A549 (cell line): Measurements from ENCODE around the gene IGFALS. TPM values are rescaled to one million over a fixed set of nuclear protein-coding genes. Genes with fewer than 3 reads are reported as not detected.

ENCODE experiments used
- ATAC-seq, 2 experiments: fragments of 200-7000 bp in 1 of 2; fragments of >200 bp in 1 of 2; cut with Nextera tagmentation in 1 of 2; cut with Tn5 transposase in 1 of 2; 3 replicates each; pipeline versions ENCODE4 v1.8.0 to v1.9.1; 2018 to 2020; ENCODE audit warnings: mild to moderate bottlenecking in 1 of 2, moderate library complexity in 1 of 2
- CTCF ChIA-PET: fragments of 300-600 bp; sonication (Branson Sonifier 250); formaldehyde crosslinking; extraction: SDS; loops from one replicate; lab custom pipeline; 2021; ENCODE audit warnings: antibody characterized with exemption, inconsistent platforms; lab: Yijun Ruan, JAX
- POLR2A ChIA-PET: fragments of 350-600 bp; formaldehyde crosslinking; extraction: SDS; loops from one replicate; lab custom pipeline; 2021; ENCODE audit warnings: antibody characterized with exemption, inconsistent platforms; lab: Yijun Ruan, JAX
- DNase-seq, 2 experiments: peaks; one replicate each; pipeline versions ENCODE4 v3.0.0 to v3.0.0-alpha.2; 2011 to 2016; ENCODE audit warnings: low read depth in 1 of 2, low spot score in 1 of 2
- FAIRE-seq: peaks from 2 replicates; lab custom pipeline; 2011; peaks lifted over from hg19 to GRCh38; lab: Jason Lieb, UNC
- H3K27ac ChIP-seq, 2 experiments: fragments of >200 bp; sonication (Bioruptor Twin); formaldehyde crosslinking; 3 replicates each; pipeline ENCODE4 v1.5.1; 2016 to 2017
- H3K4me1 ChIP-seq: fragments of >200 bp; sonication (Bioruptor Twin); formaldehyde crosslinking; 3 replicates; pipeline ENCODE4 v1.6.1; 2016
- H3K4me2 ChIP-seq: fragments of >200 bp; sonication (Bioruptor Twin); formaldehyde crosslinking; 3 replicates; pipeline ENCODE4 v1.6.1; 2016
- H3K4me3 ChIP-seq: fragments of >200 bp; sonication (Bioruptor Twin); formaldehyde crosslinking; 3 replicates; pipeline ENCODE4 v1.5.1; 2016
- H3K9me3 ChIP-seq: fragments of >200 bp; sonication (Bioruptor Twin); formaldehyde crosslinking; 3 replicates; pipeline ENCODE4 v1.6.1; 2016
- ATOH8 ChIP-seq: fragments of 250-450 bp; sonication (Bioruptor Pico); IDR thresholded peaks from 2 replicates; pipeline ENCODE4 v1.5.0; 2020; ENCODE audit warnings: low read depth, mild to moderate bottlenecking, moderate library complexity
- CBX8 ChIP-seq: fragments of 200-600 bp; sonication (generic); IDR thresholded peaks from 2 replicates; pipeline ENCODE4 v1.6.1; 2016
- CTCF ChIP-seq: fragments of >200 bp; sonication (Bioruptor Twin); formaldehyde crosslinking; IDR thresholded peaks from 3 replicates; pipeline ENCODE4 v1.5.1; 2016
- EHMT2 ChIP-seq: fragments of 200-600 bp; sonication (generic); IDR thresholded peaks from 2 replicates; pipeline ENCODE4 v1.6.1; 2016; ENCODE audit warnings: antibody characterized with exemption, low read depth, mild to moderate bottlenecking, moderate library complexity
- FOSL2 ChIP-seq, 2 experiments: fragments of 450-650 bp in 1 of 2; fragments of >200 bp in 1 of 2; sonication (Bioruptor Twin) in 1 of 2; formaldehyde crosslinking; IDR thresholded peaks; 2 replicates each; pipeline versions ENCODE4 v1.5.0 to v1.6.1; 2016 to 2020; ENCODE audit warnings: mild to moderate bottlenecking in 1 of 2, moderate library complexity in 1 of 2
- GATA3 ChIP-seq: IDR thresholded peaks from 2 replicates; pipeline ENCODE4 v1.6.1; 2012; ENCODE audit warnings: borderline replicate concordance
- HES2 ChIP-seq: fragments of >200 bp; sonication (Bioruptor Twin); formaldehyde crosslinking; IDR thresholded peaks from 2 replicates; pipeline ENCODE4 v1.6.1; 2016
- JUNB ChIP-seq: fragments of >200 bp; sonication (Bioruptor Twin); formaldehyde crosslinking; IDR thresholded peaks from 2 replicates; pipeline ENCODE4 v1.6.1; 2016
- KDM5A ChIP-seq: fragments of 200-600 bp; sonication (generic); IDR thresholded peaks from 2 replicates; pipeline ENCODE4 v1.6.1; 2016; ENCODE audit warnings: antibody characterized with exemption, mild to moderate bottlenecking
- MAX ChIP-seq: IDR thresholded peaks from 2 replicates; pipeline ENCODE4 v1.6.1; 2012
- NR3C1 ChIP-seq: fragments of >200 bp; sonication (Bioruptor Twin); formaldehyde crosslinking; IDR thresholded peaks from 3 replicates; pipeline ENCODE4 v1.6.1; 2017
- POLR2A ChIP-seq: IDR thresholded peaks from 2 replicates; pipeline ENCODE4 v1.6.1; 2012; ENCODE audit warnings: mild to moderate bottlenecking, low read length
- RCOR1 ChIP-seq: fragments of 150-350 bp; IDR thresholded peaks from 2 replicates; pipeline ENCODE4 v1.6.1; 2014; ENCODE audit warnings: antibody characterized with exemption, low read length, low read depth
- SREBF2 ChIP-seq: fragments of 450-650 bp; IDR thresholded peaks from 2 replicates; pipeline ENCODE4 v1.6.1; 2014; ENCODE audit warnings: mild to moderate bottlenecking, moderate library complexity
- ZFP36 ChIP-seq: fragments of 450-650 bp; IDR thresholded peaks from 2 replicates; pipeline ENCODE4 v1.6.1; 2014; ENCODE audit warnings: borderline replicate concordance; ENCODE audit not compliant: partially characterized antibody
- WGBS: methylation state at CpG from one replicate; pipeline ENCODE4 v1.1.6; 2017; ENCODE audit errors: missing lambda C conversion rate; 5-methylcytosine and 5-hydroxymethylcytosine counted together
- polyA plus RNA-seq, 4 experiments: library from polyadenylated mRNA; depleted of rRNA in 3 of 4; stranded (reverse); fragments of >200 nt; fragmentation: RNase III in 1 of 4; extraction: RNeasy Plus Mini Kit Qiagen cat#74134 plus additional on column Dnase treatment in 1 of 4; gene quantifications; 2 replicates in 3 of 4; 3 replicates in 1 of 4; pipeline ENCODE4 v1.2.3, GENCODE V29; 2011 to 2017
- TF ChIP-seq, protein P1 (sequence below): fragments of 250-450 bp; sonication (Bioruptor Pico); IDR thresholded peaks from 2 replicates; pipeline ENCODE4 v1.5.0; 2021; ENCODE audit warnings: mild to moderate bottlenecking, moderate library complexity, borderline replicate concordance
- TF ChIP-seq, protein P2 (sequence below): fragments of 200-600 bp; sonication (generic); IDR thresholded peaks from 2 replicates; pipeline ENCODE4 v1.6.1; 2016; ENCODE audit warnings: antibody characterized with exemption, mild to moderate bottlenecking, moderate library complexity

The IGFALS gene
- polyA plus RNA-seq, 2 of the 4 experiments (the other 2 are of a cell fraction) = 0.08 TPM; not detected in 1

DNA sequence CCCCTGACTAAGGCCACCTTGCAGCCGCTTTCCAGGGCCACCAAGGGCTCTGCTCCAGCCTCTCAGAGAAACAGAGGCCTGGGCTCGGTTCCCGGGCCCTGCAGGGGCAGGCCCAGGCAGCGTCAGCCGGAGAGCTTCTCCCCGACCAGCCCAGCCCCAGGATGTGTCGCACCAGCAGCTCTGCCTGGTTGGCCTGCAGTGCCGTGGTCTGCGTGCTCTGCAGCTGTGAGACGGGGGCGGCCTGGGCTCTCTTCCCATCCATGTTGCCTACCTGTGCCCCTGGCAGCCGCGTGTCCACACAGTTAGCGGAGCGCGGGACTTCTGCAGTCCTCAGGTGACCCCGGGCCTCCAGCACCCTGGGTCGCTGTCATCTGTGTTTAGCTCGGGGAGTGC is 4.8 kb downstream of the IGFALS start:
- CTCF ChIA-PET = interaction anchor here (0.5 to 1.4 kb wide), 4 partner anchors 11 to 168 kb away, joined by 3 read pairs; partner anchors contain the start of gene MAPK8IP3
- no peak overlapping the region for H3K4me3 ChIP-seq
- no peak for FAIRE-seq
- no peak overlapping the region for H3K4me2 ChIP-seq
- whole genome bisulfite sequencing = 87% methylated on average over 10 of the region's 19 CpGs
- DNase-seq = no peak
- H3K9me3 ChIP-seq = no peaks in the 10 kb centered on the region
- H3K27ac ChIP-seq = no peak overlapping the region
- TF ChIP-seq JUNB = no peak
- TF ChIP-seq GATA3 = no peak
- no peak for TF ChIP-seq MAX
- no peak for TF ChIP-seq HES2
- TF ChIP-seq FOSL2 (IDR thresholded peaks at IDR 0.05) = no peak
- no peak for TF ChIP-seq FOSL2 (CRISPR knock-in tag; IDR thresholded peaks at IDR 0.05)
- no peak for TF ChIP-seq ZFP36
- no peak for TF ChIP-seq EHMT2
- TF ChIP-seq NR3C1 = no peak
- ATAC-seq = no peak
- POLR2A ChIA-PET = no interaction called here
- H3K4me1 ChIP-seq = peaks cover 6% of the 10 kb centered on the region; the same call in 1 of the 3 replicates

- Histone ChIP-seq H3K4me1 (peaks cover 6% of the 10 kb centered on the region; the same call in 1 of the 3 replicates), H3K4me2 (no peak overlapping the region), H3K27ac (no peak overlapping the region), H3K4me3 (no peak overlapping the region), H3K9me3 (no peaks in the 10 kb centered on the region)
- ChIA-PET CTCF (interaction anchor here (0.5 to 0.9 kb wide), 3 partner anchors 25 to 416 kb away, joined by 3 to 4 read pairs (median 3); no protein-coding TSS in a partner anchor), POLR2A (no interaction called here)
- DNase-seq (no peak), FAIRE-seq (no peak), ATAC-seq (no peak)
- 93% methylated on average over 33 of the region's 38 CpGs for WGBS
- TF ChIP-seq POLR2A = no peak
- TF ChIP-seq ZFP36 = no peak
- TF ChIP-seq, protein P1, sequence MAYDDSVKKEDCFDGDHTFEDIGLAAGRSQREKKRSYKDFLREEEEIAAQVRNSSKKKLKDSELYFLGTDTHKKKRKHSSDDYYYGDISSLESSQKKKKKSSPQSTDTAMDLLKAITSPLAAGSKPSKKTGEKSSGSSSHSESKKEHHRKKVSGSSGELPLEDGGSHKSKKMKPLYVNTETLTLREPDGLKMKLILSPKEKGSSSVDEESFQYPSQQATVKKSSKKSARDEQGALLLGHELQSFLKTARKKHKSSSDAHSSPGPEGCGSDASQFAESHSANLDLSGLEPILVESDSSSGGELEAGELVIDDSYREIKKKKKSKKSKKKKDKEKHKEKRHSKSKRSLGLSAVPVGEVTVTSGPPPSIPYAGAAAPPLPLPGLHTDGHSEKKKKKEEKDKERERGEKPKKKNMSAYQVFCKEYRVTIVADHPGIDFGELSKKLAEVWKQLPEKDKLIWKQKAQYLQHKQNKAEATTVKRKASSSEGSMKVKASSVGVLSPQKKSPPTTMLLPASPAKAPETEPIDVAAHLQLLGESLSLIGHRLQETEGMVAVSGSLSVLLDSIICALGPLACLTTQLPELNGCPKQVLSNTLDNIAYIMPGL (CRISPR knock-in tag) = no peak
- TF ChIP-seq CBX8 = no peak
- TF ChIP-seq, protein P2, sequence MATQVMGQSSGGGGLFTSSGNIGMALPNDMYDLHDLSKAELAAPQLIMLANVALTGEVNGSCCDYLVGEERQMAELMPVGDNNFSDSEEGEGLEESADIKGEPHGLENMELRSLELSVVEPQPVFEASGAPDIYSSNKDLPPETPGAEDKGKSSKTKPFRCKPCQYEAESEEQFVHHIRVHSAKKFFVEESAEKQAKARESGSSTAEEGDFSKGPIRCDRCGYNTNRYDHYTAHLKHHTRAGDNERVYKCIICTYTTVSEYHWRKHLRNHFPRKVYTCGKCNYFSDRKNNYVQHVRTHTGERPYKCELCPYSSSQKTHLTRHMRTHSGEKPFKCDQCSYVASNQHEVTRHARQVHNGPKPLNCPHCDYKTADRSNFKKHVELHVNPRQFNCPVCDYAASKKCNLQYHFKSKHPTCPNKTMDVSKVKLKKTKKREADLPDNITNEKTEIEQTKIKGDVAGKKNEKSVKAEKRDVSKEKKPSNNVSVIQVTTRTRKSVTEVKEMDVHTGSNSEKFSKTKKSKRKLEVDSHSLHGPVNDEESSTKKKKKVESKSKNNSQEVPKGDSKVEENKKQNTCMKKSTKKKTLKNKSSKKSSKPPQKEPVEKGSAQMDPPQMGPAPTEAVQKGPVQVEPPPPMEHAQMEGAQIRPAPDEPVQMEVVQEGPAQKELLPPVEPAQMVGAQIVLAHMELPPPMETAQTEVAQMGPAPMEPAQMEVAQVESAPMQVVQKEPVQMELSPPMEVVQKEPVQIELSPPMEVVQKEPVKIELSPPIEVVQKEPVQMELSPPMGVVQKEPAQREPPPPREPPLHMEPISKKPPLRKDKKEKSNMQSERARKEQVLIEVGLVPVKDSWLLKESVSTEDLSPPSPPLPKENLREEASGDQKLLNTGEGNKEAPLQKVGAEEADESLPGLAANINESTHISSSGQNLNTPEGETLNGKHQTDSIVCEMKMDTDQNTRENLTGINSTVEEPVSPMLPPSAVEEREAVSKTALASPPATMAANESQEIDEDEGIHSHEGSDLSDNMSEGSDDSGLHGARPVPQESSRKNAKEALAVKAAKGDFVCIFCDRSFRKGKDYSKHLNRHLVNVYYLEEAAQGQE = no peak
- TF ChIP-seq KDM5A = no peak
- TF ChIP-seq RCOR1 = no peak
- no peak for TF ChIP-seq CTCF
- no peak for TF ChIP-seq GATA3
- no peak for TF ChIP-seq EHMT2
- TF ChIP-seq SREBF2 = no peak
- no peak for TF ChIP-seq ATOH8 (CRISPR knock-in tag)
These were observed 5.3 kb downstream of the IGFALS start for GRCh38 chr16:1788095-1788707.
